ENCODE data around the gene E2F8. TPM values are rescaled to one million over a fixed set of nuclear protein-coding genes. Genes with fewer than 3 reads are reported as not detected.

E2F8 gene
- total RNA-seq, 1 donor from 2014 or later = not detected

GRCh38 chr11:19187833-19188258, 52.9 kb downstream of the E2F8 start:
- DNase-seq (ENCODE audit: low spot score) = no peak

GRCh38 chr11:19187114-19187832, 53.5 kb downstream of the E2F8 start:
- DNase-seq (ENCODE audit: low spot score) = no peak

GRCh38 chr11:19185516-19186052, 55.2 kb downstream of the E2F8 start:
- DNase-seq (ENCODE audit: low spot score) = no peak

GRCh38 chr11:19185036-19185435, 55.7 kb downstream of the E2F8 start:
- no peak for DNase-seq (ENCODE audit: low spot score)

- DNase-seq (ENCODE audit: low spot score) = no peak
These were observed 57.1 kb downstream of the E2F8 start for GRCh38 chr11:19183646-19184045.

- no peak for DNase-seq (ENCODE audit: low spot score)
These were observed 59.0 kb downstream of the E2F8 start for GRCh38 chr11:19181531-19182261.

GRCh38 chr11:19176629-19177186, 64.0 kb downstream of the E2F8 start:
- no peak for DNase-seq (ENCODE audit: low spot score)

Other genes with a start within 250 kb of the E2F8 start
- 0.22 TPM for gene MRGPRX2, start 180.2 kb downstream of the E2F8 start, total RNA-seq
- gene ZDHHC13, start 123.8 kb downstream of the E2F8 start, total RNA-seq = 6.5 TPM
- gene CSRP3, start 39.0 kb downstream of the E2F8 start, total RNA-seq = not detected

Data from mesenteric fat pad (tissue), 1 donor.